NCI-H82 (cell line): Measurements from ENCODE around the gene COL15A1.
"Not testable (repeated sequence)": the region's sequence is repeated elsewhere in the genome, so short reads cannot be mapped to it uniquely, and the experiment has no call there.

Experiments used
- DNase-seq: peaks from one replicate; lab custom pipeline; 2025; lab: John Stamatoyannopoulos, UW

COL15A1 gene

GRCh38 chr9:98943682-98944056 is at the start of gene COL15A1:
Gene COL15A1, plus strand, starts transcription at chr9:98943907. Its CDS starts 155 bp downstream, at chr9:98944062.
- DNase-seq: peak; percentile 7

- no peak for DNase-seq
Measured at GRCh38 chr9:98894171-98894570, 49.5 kb upstream of the COL15A1 start.

- DNase-seq: no peak
Measured at GRCh38 chr9:98894761-98895160, 48.9 kb upstream of the COL15A1 start.

GRCh38 chr9:98896632-98897031 is 47.1 kb upstream of the COL15A1 start:
- DNase-seq: no peak

- no peak for DNase-seq
Measured at GRCh38 chr9:98897745-98898144, 46.0 kb upstream of the COL15A1 start.

GRCh38 chr9:98899408-98900056 is 44.2 kb upstream of the COL15A1 start:
- peak; percentile 5 for DNase-seq

- no peak for DNase-seq
Measured at GRCh38 chr9:98900244-98900643, 43.5 kb upstream of the COL15A1 start.

- DNase-seq: no peak
Measured at GRCh38 chr9:98900725-98901124, 43.0 kb upstream of the COL15A1 start.

- not testable (repeated sequence) for DNase-seq
Measured at GRCh38 chr9:98901843-98902242, 41.9 kb upstream of the COL15A1 start.

- peak; percentile 66 for DNase-seq
Measured at GRCh38 chr9:98902516-98902915, 41.2 kb upstream of the COL15A1 start.

- DNase-seq: no peak
Measured at GRCh38 chr9:98902925-98903324, 40.8 kb upstream of the COL15A1 start.

- DNase-seq: no peak
Measured at GRCh38 chr9:98903961-98904411, 39.7 kb upstream of the COL15A1 start.

GRCh38 chr9:98905015-98905414 is 38.7 kb upstream of the COL15A1 start:
- no peak for DNase-seq

GRCh38 chr9:98906273-98907040 is 37.2 kb upstream of the COL15A1 start:
- peak; percentile 84 for DNase-seq

GRCh38 chr9:98907055-98907454 is 36.7 kb upstream of the COL15A1 start:
- no peak for DNase-seq

GRCh38 chr9:98908897-98909634 is 34.6 kb upstream of the COL15A1 start:
- DNase-seq: no peak

- DNase-seq: no peak
Measured at GRCh38 chr9:98909935-98910334, 33.8 kb upstream of the COL15A1 start.

GRCh38 chr9:98911042-98911441 is 32.7 kb upstream of the COL15A1 start:
- DNase-seq: no peak

GRCh38 chr9:98911738-98912137 is 32.0 kb upstream of the COL15A1 start:
- not testable (repeated sequence) for DNase-seq

- DNase-seq: no peak
Measured at GRCh38 chr9:98912450-98912849, 31.3 kb upstream of the COL15A1 start.

GRCh38 chr9:98913044-98913443 is 30.7 kb upstream of the COL15A1 start:
- DNase-seq: no peak

- DNase-seq: no peak
Measured at GRCh38 chr9:98913705-98914104, 30.0 kb upstream of the COL15A1 start.

GRCh38 chr9:98915599-98915998 is 28.1 kb upstream of the COL15A1 start:
- DNase-seq: no peak
